RWPE2 (cell line): ENCODE results near the gene CBX5.

ENCODE experiments used
- ATAC-seq: fragments of 200-7000 bp; cut with Tn5 transposase; 3 replicates; pipeline ENCODE4 v1.9.1; 2021; ENCODE audit warnings: low read depth
- DNase-seq: peaks from one replicate; pipeline ENCODE4 v3.0.0-alpha.2; 2020; ENCODE audit warnings: low spot score
- H3K27ac ChIP-seq: fragments of 450-650 bp; 2 replicates; pipeline ENCODE4 v1.5.1; 2017; ENCODE audit warnings: mild to moderate bottlenecking; ENCODE audit not compliant: poor library complexity, severe bottlenecking
- H3K27me3 ChIP-seq: fragments of 250-450 bp; sonication (Bioruptor Pico); 2 replicates; pipeline ENCODE4 v1.5.1; 2021; ENCODE audit warnings: mild to moderate bottlenecking, moderate library complexity; ENCODE audit not compliant: insufficient read depth, poor library complexity, severe bottlenecking
- H3K36me3 ChIP-seq: fragments of 250-450 bp; sonication (Bioruptor Pico); 2 replicates; pipeline ENCODE4 v1.5.1; 2020; ENCODE audit warnings: low read depth, mild to moderate bottlenecking, moderate library complexity
- H3K4me1 ChIP-seq: fragments of 250-450 bp; sonication (Bioruptor Pico); 2 replicates; pipeline ENCODE4 v1.5.1; 2021; ENCODE audit warnings: mild to moderate bottlenecking, moderate library complexity; ENCODE audit not compliant: insufficient read depth, poor library complexity, severe bottlenecking
- H3K4me3 ChIP-seq: fragments of 250-450 bp; sonication (Bioruptor Pico); 2 replicates; pipeline ENCODE4 v1.5.1; 2021; ENCODE audit warnings: mild to moderate bottlenecking, moderate library complexity; ENCODE audit not compliant: severe bottlenecking
- H3K9me3 ChIP-seq: fragments of 250-450 bp; sonication (Bioruptor Pico); 2 replicates; pipeline ENCODE4 v1.5.1; 2021; ENCODE audit warnings: mild to moderate bottlenecking, moderate library complexity; ENCODE audit not compliant: severe bottlenecking
- CTCF ChIP-seq: fragments of 450-650 bp; IDR thresholded peaks from one replicate; pipeline ENCODE4 v1.5.1; 2017; ENCODE audit warnings: mild to moderate bottlenecking, moderate library complexity; ENCODE audit not compliant: poor library complexity, severe bottlenecking

The CBX5 gene

GRCh38 chr12:54299515-54300224 lies 19.7 kb upstream of the CBX5 start:
- Histone ChIP-seq H3K4me1 (peaks cover 26% of the 10 kb centered on the region), H3K27ac (no peak overlapping the region), H3K27me3 (no peaks in the 10 kb centered on the region), H3K9me3 (no peaks in the 10 kb centered on the region), H3K4me3 (no peak overlapping the region), H3K36me3 (no peaks in the 10 kb centered on the region)
- TF ChIP-seq CTCF: no peak
- ATAC-seq: no peak
- DNase-seq: no peak

DNA sequence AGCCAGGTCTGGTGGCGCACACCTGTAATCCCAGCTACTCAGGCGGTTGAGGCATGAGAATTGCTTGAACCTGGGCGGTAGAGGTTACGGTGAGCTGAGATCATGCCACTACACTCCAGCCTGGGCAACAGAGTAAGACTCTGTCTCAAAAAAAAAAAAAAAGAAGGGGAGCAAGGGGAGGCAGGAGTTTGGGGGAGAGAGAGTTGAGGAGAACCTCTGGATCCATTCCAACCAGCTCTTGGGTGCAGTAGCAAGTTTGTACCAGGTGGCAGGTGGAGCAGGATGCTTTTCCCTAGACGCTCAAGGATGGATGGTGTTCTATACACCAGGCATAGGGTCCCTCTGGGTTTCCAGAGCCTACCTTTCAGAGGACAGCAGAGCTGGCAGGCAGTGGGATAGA lies 19.0 kb upstream of the CBX5 start:
- DNase-seq (no peak), ATAC-seq (no peak)
- Histone ChIP-seq H3K27ac (no peak overlapping the region), H3K4me1 (peaks cover 20% of the 10 kb centered on the region), H3K27me3 (no peaks in the 10 kb centered on the region), H3K4me3 (no peak overlapping the region), H3K9me3 (no peaks in the 10 kb centered on the region), H3K36me3 (no peaks in the 10 kb centered on the region)
- TF ChIP-seq CTCF: no peak

GRCh38 chr12:54296393-54297099 lies 16.6 kb upstream of the CBX5 start:
- ATAC-seq (no peak), DNase-seq (no peak)
- H3K27me3 ChIP-seq: no peaks in the 10 kb centered on the region
- H3K4me1 ChIP-seq: peaks cover 19% of the 10 kb centered on the region
- no peak overlapping the region for H3K4me3 ChIP-seq
- TF ChIP-seq CTCF: no peak
- no peaks in the 10 kb centered on the region for H3K36me3 ChIP-seq
- no peaks in the 10 kb centered on the region for H3K9me3 ChIP-seq
- H3K27ac ChIP-seq: no peak overlapping the region

DNA sequence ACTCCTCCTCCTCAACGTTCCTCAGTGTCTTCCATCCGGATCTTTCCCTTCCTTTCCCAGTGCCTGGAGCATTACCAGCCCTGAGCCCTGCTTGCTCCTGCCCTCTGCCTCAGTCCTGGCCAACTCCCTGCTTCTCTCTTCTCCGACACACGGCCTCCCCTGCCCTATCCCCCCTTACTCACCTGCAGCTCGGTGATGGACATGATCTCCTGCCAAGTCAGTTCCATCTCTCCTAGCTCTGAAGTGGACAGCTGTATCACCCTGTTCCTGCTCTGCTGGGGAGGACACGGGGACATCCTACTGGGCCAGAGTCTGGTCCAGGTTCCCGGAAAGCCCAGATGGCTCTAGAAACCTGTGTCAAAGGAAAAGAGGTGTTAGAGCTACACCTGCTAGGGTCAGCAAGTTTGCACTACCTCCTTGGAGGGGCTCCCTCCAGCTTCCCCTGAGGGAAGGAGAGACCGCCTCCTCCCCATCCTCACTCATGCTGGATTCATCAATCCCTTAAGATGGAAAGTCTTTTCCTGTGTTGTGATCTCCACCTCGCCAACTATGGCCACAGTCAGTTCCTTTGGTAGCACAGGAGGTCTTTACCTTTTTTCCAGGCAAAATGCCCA lies 15.1 kb upstream of the CBX5 start:
- no peak overlapping the region for H3K4me3 ChIP-seq
- no peaks in the 10 kb centered on the region for H3K27me3 ChIP-seq
- H3K36me3 ChIP-seq: no peaks in the 10 kb centered on the region
- DNase-seq: no peak
- H3K4me1 ChIP-seq: peaks cover 8% of the 10 kb centered on the region
- ATAC-seq: no peak
- H3K27ac ChIP-seq: no peak overlapping the region
- H3K9me3 ChIP-seq: no peaks in the 10 kb centered on the region
- TF ChIP-seq CTCF: no peak
